PFSK-1 (cell line): ENCODE results near the gene TNS3.

Source experiments
- FOXP2 ChIP-seq: optimal IDR thresholded peaks from 2 replicates; pipeline ENCODE3; 2011; ENCODE audit warnings: borderline replicate concordance, control low read depth, inconsistent platforms; ENCODE audit not compliant: insufficient read depth; ENCODE audit errors: extremely low read length, extremely low read depth
- POLR2AphosphoS5 ChIP-seq: IDR thresholded peaks from 2 replicates; pipeline ENCODE4 v1.6.1; 2012; ENCODE audit warnings: low read depth, mild to moderate bottlenecking, control low read depth, low read length, moderate library complexity
- REST ChIP-seq, 2 experiments: IDR thresholded peaks; 2 replicates each; pipeline versions ENCODE4 v1.6.1 to v1.8.0; 2011 to 2012; ENCODE audit warnings: low read depth in 2 of 2, low read length in 2 of 2, control low read depth in 1 of 2, inconsistent platforms in 1 of 2, mild to moderate bottlenecking in 1 of 2, moderate library complexity in 1 of 2; ENCODE audit not compliant: insufficient read depth in 1 of 2
- SIN3A ChIP-seq: IDR thresholded peaks from 2 replicates; pipeline ENCODE4 v1.6.1; 2012; ENCODE audit warnings: mild to moderate bottlenecking, low read length, moderate library complexity, borderline replicate concordance; ENCODE audit not compliant: insufficient read depth
- TAF1 ChIP-seq: IDR thresholded peaks from 2 replicates; pipeline ENCODE4 v1.6.1; 2012; ENCODE audit warnings: low read length, control low read depth, borderline replicate concordance; ENCODE audit not compliant: insufficient read depth

Gene TNS3

DNA sequence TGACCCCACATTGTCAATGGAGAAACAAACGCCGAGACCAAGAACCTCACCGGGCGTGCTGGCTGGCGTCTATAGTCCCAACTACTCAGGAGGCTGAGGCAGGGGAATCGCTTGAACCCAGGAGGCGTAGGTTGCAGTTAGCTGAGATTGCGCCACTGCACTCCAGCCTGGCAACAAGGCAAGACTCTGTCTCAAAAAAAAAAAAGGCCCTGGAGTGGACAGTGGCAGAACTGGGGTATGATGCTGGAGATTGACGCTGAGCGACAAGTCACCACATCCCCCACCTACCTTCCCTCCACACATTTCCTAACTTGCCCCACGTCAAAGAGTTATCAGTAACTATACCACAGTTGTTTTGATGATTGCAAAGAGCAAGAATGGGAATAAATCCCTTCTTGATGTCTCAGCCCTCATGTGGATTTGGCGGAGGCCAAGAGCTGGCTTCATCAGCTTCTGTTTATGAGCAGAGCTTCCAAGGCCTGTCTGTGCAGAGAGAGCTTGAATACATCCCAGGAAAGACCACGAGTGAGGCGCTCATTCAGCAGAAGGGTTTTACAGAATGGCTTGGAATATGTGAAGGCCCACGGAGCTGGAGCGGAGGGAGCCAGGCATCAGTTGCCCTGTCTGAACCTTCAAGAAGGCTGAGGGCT lies 28.0 kb upstream of the TNS3 start:
- TF ChIP-seq TAF1, result no peak
- no peak for TF ChIP-seq FOXP2
- TF ChIP-seq REST (IDR thresholded peaks at IDR 0.05; ENCODE audit: insufficient read depth in 1 of 2, low read depth in 2 of 2, low read length in 2 of 2), result no peak
- TF ChIP-seq SIN3A, result no peak
- no peak for TF ChIP-seq POLR2AphosphoS5

DNA sequence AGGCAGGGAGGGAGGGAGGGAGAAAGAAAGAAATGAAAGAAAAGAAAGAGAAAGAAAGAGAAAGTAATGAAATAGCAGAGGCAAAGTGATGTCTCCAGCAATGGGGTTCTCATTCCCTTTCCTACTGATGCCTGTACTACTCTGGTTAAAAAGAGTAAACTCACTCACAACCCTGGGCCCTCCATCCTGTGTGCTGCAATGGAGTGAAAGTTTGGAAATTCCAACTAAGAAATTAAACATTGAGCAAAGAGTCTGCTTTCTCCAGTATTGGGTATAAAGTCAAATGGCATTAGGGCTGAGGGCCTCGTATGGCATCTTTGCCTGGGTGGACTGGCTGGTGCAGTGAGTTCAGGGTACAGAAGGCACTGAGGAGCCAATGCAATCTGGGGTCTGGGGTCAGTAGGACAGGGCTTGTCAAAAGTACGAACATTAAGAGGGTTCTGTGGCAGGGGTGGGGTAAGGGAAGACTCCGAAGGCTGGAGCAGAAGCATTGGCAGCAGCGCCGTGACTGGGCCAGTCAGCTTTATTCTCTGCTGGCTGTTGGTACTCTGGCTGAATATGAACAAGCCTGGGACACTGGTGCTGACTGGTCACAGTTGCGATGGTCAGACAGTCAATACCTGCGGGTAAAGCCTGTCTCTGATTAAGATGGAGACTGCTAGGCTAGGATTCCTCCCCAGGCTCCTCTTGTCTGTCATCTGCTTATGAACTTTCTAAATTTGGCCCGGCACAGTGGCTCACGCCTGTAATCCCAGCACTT lies 24.1 kb upstream of the TNS3 start:
- TF ChIP-seq REST (IDR thresholded peaks at IDR 0.05; ENCODE audit: insufficient read depth in 1 of 2, low read depth in 2 of 2, low read length in 2 of 2), result no peak

- no peak for TF ChIP-seq FOXP2
- no peak for TF ChIP-seq TAF1
- TF ChIP-seq REST (IDR thresholded peaks at IDR 0.05; ENCODE audit: insufficient read depth in 1 of 2, low read depth in 2 of 2, low read length in 2 of 2), result no peak
- no peak for TF ChIP-seq SIN3A
- TF ChIP-seq POLR2AphosphoS5, result no peak
These were observed 22.6 kb upstream of the TNS3 start for GRCh38 chr7:47604496-47604890.

GRCh38 chr7:47602272-47603004 lies 20.5 kb upstream of the TNS3 start:
- no peak for TF ChIP-seq SIN3A
- no peak for TF ChIP-seq POLR2AphosphoS5
- no peak for TF ChIP-seq TAF1
- TF ChIP-seq FOXP2, result no peak
- no peak for TF ChIP-seq REST (IDR thresholded peaks at IDR 0.05; ENCODE audit: insufficient read depth in 1 of 2, low read depth in 2 of 2, low read length in 2 of 2)
